Ectodermal cell (in vitro differentiated cells): ENCODE results near the gene NXPE3.
"Not testable (repeated sequence)": the region's sequence is repeated elsewhere in the genome, so short reads cannot be mapped to it uniquely, and the experiment has no call there.

Experiments
- H3K27ac ChIP-seq: 2 replicates; pipeline ENCODE4 v1.7.0; 2013; ENCODE audit warnings: mild to moderate bottlenecking, low read depth, low read length; ENCODE audit not compliant: insufficient read depth, poor library complexity, severe bottlenecking
- H3K27me3 ChIP-seq: 2 replicates; pipeline ENCODE4 v1.7.0; 2013; ENCODE audit warnings: mild to moderate bottlenecking, low read length; ENCODE audit not compliant: insufficient read depth, control insufficient read depth, poor library complexity, severe bottlenecking
- H3K36me3 ChIP-seq: one replicate; pipeline ENCODE4 v1.7.0; 2013; ENCODE audit warnings: low read length; ENCODE audit not compliant: control insufficient read depth, insufficient read depth
- H3K4me1 ChIP-seq: one replicate; pipeline ENCODE4 v1.7.0; 2013; ENCODE audit warnings: low read length; ENCODE audit not compliant: control insufficient read depth, insufficient read depth
- H3K4me3 ChIP-seq: 2 replicates; pipeline ENCODE4 v1.7.0; 2013; ENCODE audit warnings: low read depth, low read length, control low read depth; ENCODE audit not compliant: insufficient read depth
- H3K9me3 ChIP-seq: 2 replicates; pipeline ENCODE4 v1.7.0; 2013; ENCODE audit warnings: mild to moderate bottlenecking, low read length, moderate library complexity; ENCODE audit not compliant: control insufficient read depth
- WGBS, 2 experiments: methylation state at CpG; one replicate each; pipeline ENCODE4 v1.1.7; 2013; ENCODE audit warnings: missing lambda C conversion rate in 2 of 2; 5-methylcytosine and 5-hydroxymethylcytosine counted together

NXPE3 gene

DNA sequence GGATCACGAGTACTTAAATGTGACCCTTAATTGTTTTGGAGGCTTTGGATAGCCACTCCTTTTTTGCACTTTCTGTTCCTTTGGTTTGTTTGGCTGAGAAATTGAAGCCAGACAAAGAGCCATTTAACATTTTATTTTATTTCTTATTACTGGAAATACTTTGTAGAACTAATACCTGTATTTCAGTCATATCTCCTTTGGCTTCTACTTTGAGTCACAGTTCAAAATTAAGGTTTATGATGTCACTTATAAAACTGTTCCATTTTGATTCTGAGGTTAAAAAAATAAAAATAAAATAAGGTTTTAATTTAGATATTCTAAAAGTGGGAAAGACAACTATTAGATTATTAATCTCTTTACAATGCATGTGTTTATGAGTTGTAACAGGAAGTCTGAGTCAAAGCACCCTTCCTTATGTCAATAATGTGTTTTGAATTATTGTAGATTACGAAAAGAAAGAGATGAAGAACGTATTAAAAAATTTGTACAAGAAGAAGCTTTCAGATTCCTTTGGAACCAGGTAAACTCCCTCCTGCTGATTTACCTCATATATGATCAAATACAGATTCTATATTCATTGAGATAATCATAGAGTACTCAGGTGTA is 16.9 kb upstream of the NXPE3 start:
- no peaks in the 10 kb centered on the region for H3K4me1 ChIP-seq
- no peaks in the 10 kb centered on the region for H3K9me3 ChIP-seq
- no peak overlapping the region for H3K4me3 ChIP-seq
- no peaks in the 10 kb centered on the region for H3K27me3 ChIP-seq
- no peak overlapping the region for H3K27ac ChIP-seq
- 94% methylated on average over 2 to 3 of the region's 3 CpGs for WGBS, 2 experiments
- peaks cover 17% of the 10 kb centered on the region for H3K36me3 ChIP-seq

GRCh38 chr3:101777745-101778281 is 1.2 kb upstream of the NXPE3 start:
- H3K27ac ChIP-seq, H3K4me1 ChIP-seq, H3K36me3 ChIP-seq, H3K4me3 ChIP-seq, H3K9me3 ChIP-seq, H3K27me3 ChIP-seq: not testable (repeated sequence)
- WGBS, 2 experiments, result 81 to 96% methylated on average over 3 to 5 of the region's 6 CpGs

- H3K9me3 ChIP-seq, result no peaks in the 10 kb centered on the region
- peaks cover 9% of the 10 kb centered on the region for H3K27me3 ChIP-seq
- 33 to 34% methylated on average over 21 of the region's 21 CpGs for WGBS, 2 experiments
- no peaks in the 10 kb centered on the region for H3K36me3 ChIP-seq
- no peaks in the 10 kb centered on the region for H3K4me1 ChIP-seq
- H3K27ac ChIP-seq, result no peak overlapping the region
- peak overlapping the region; percentile 83 for H3K4me3 ChIP-seq
These were observed 495 bp upstream of the NXPE3 start for GRCh38 chr3:101778385-101779046.

- 28 to 39% methylated on average over 8 to 9 of the region's 9 CpGs for WGBS, 2 experiments
- no peak overlapping the region for H3K27ac ChIP-seq
- no peaks in the 10 kb centered on the region for H3K9me3 ChIP-seq
- no peaks in the 10 kb centered on the region for H3K4me1 ChIP-seq
- no peaks in the 10 kb centered on the region for H3K36me3 ChIP-seq
- H3K27me3 ChIP-seq, result peaks cover 9% of the 10 kb centered on the region
- peak overlapping the region; percentile 83 for H3K4me3 ChIP-seq
These were observed 891 bp downstream of the NXPE3 start for GRCh38 chr3:101779822-101780381.

DNA sequence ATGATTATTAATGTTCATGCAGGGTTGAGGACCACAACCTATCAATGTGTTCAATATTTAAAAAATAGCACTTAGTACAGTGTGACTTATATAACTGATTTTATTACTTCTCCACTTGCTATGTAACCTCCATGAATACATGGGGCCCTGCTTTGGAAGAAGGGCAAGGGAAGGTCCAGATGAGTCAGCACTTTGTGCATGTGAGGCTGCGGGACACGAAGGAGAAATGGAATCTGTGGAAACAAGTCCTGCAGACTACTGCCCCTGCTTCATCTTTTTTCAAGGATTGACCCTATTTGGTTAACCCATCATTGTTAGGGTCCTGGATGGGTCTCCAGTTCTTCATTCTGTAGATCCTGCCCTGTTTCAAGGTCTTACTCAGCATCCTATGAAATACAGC is 1.6 kb downstream of the NXPE3 start:
- Histone ChIP-seq H3K27ac (no peak overlapping the region), H3K4me3 (no peak overlapping the region), H3K27me3 (peaks cover 9% of the 10 kb centered on the region), H3K36me3 (peaks cover 5% of the 10 kb centered on the region), H3K4me1 (no peaks in the 10 kb centered on the region), H3K9me3 (no peaks in the 10 kb centered on the region)
- WGBS, 2 experiments, result 52 to 63% methylated on average over 2 of the region's 2 CpGs

GRCh38 chr3:101781166-101781565 is 2.2 kb downstream of the NXPE3 start:
- peaks cover 9% of the 10 kb centered on the region for H3K36me3 ChIP-seq
- no peaks in the 10 kb centered on the region for H3K9me3 ChIP-seq
- H3K4me1 ChIP-seq, result no peaks in the 10 kb centered on the region
- H3K27ac ChIP-seq, result no peak overlapping the region
- H3K4me3 ChIP-seq, result no peak overlapping the region
- H3K27me3 ChIP-seq, result peaks cover 9% of the 10 kb centered on the region

DNA sequence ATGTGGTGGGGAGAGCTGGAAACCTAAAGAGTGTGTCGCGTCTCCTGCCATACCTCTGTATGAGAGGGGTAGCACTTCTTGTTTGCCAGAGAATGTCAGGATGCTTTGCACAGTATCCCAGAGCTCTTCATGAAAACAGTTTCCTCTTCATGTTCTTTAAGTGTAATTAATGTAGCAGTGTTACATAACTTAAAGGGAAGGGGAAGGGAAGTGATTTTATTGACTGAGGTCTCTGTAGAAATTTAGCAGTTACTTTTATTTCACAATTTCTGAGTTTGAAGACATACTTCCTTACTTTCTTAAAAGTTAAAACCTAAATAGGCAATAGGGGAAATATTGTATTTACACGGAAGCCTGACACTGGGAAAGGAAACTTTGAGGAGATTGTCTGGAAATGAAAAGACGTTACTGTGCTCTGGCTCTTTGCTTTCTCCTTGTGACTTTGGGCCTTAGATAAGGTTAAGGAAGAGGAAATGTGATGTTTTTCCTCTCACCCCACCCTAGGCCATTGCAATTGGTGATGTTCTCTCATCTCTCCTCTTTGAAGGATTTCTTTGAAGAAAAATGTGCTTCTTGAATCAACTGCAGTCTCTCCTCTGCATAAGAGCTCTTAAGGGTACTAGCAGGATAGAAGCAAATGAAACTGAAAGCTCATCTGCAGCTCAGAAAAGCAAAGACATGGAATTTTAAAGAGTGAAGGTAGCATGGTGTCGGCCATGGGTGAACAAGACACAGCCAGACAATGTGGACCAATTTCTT is 6.0 kb downstream of the NXPE3 start:
- H3K9me3 ChIP-seq, result no peaks in the 10 kb centered on the region
- H3K27ac ChIP-seq, result no peak overlapping the region
- no peaks in the 10 kb centered on the region for H3K27me3 ChIP-seq
- H3K4me3 ChIP-seq, result no peak overlapping the region
- H3K36me3 ChIP-seq, result peaks cover 21% of the 10 kb centered on the region
- 95 to 96% methylated on average over 5 of the region's 5 CpGs for WGBS, 2 experiments
- H3K4me1 ChIP-seq, result no peaks in the 10 kb centered on the region

DNA sequence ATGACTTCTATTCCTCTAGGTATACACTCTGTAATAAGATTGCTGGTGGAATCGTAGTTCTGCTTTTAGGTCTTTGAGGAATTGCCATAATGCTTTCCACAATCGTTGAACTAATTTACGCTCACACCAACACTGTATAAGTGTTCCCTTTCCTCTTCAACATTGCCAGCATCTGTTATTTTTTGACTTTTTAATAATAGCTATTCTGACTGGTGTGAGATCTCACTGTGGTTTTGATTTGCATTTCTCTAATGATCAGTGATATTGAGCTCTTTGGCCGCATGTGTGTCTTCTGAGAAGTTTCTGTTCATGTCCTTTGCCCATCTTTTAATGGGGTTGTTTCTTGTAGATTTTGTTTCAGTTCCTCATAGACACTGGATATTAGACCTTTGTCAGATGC is 12.8 kb downstream of the NXPE3 start:
- H3K9me3 ChIP-seq, result no peaks in the 10 kb centered on the region
- no peak overlapping the region for H3K27ac ChIP-seq
- no peak overlapping the region for H3K4me3 ChIP-seq
- 93 to 99% methylated on average over 4 of the region's 4 CpGs for WGBS, 2 experiments
- no peaks in the 10 kb centered on the region for H3K4me1 ChIP-seq
- H3K36me3 ChIP-seq, result peaks cover 27% of the 10 kb centered on the region
- H3K27me3 ChIP-seq, result no peaks in the 10 kb centered on the region

GRCh38 chr3:101796077-101796680 is 17.2 kb downstream of the NXPE3 start:
- Histone ChIP-seq H3K27me3 (no peaks in the 10 kb centered on the region), H3K9me3 (no peaks in the 10 kb centered on the region), H3K4me3 (no peak overlapping the region), H3K4me1 (no peaks in the 10 kb centered on the region), H3K27ac (no peak overlapping the region), H3K36me3 (peaks cover 16% of the 10 kb centered on the region)
- 92 to 93% methylated on average over 3 of the region's 3 CpGs for WGBS, 2 experiments

DNA sequence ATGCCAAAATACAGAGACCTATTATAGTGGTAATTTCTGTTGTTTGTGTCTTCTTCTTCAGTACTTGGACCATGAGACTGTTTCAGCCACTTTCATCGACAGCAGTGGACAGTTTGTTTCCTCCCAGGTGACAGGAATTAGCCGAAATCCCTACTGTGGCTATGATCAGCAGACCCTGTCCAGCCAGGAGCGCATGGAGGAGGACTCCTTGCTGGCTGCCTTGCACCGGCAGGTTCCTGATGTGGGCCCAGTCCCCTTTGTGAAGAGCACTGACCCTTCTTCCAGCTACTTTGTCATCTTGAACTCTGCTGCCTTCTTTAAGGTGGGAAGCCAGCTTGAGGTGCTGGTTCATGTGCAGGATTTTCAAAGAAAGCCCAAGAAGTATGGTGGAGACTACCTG is 22.2 kb downstream of the NXPE3 start:
- WGBS, 2 experiments, result 89 to 91% methylated on average over 4 of the region's 4 CpGs
- H3K27ac ChIP-seq, result no peak overlapping the region
- no peak overlapping the region for H3K4me3 ChIP-seq
- H3K9me3 ChIP-seq, result no peaks in the 10 kb centered on the region
- no peaks in the 10 kb centered on the region for H3K27me3 ChIP-seq
- no peaks in the 10 kb centered on the region for H3K4me1 ChIP-seq
- H3K36me3 ChIP-seq, result peaks cover 4% of the 10 kb centered on the region
